Measurements from ENCODE around the gene LPAR6. TPM values are rescaled to one million over a fixed set of nuclear protein-coding genes. Genes with fewer than 3 reads are reported as not detected.
A peak's percentile ranks its signal among the peaks of the same experiment; 100 is the strongest.

LPAR6 gene
- polyA plus RNA-seq, 1 of the 3 experiments (the other 2 are of a cell fraction), result 0.03 TPM

GRCh38 chr13:48402325-48402932, 10.5 kb downstream of the LPAR6 start (continued):
- no peak for TF ChIP-seq PBX3 (IDR thresholded peaks at IDR 0.05)
- TF ChIP-seq FOXJ3 (CRISPR knock-in tag; IDR thresholded peaks at IDR 0.05), result no peak
- no peak for TF ChIP-seq FOSL2 (IDR thresholded peaks at IDR 0.05; ENCODE audit: borderline replicate concordance, low read depth)
- no peak for TF ChIP-seq TCF12 (IDR thresholded peaks at IDR 0.05)
- no peak for TF ChIP-seq RCOR1 (IDR thresholded peaks at IDR 0.05; ENCODE audit: low read length)
- no peak for TF ChIP-seq ELF1 (IDR thresholded peaks at IDR 0.05)
- no peak for TF ChIP-seq TEAD4 (IDR thresholded peaks at IDR 0.05; ENCODE audit: borderline replicate concordance, insufficient read depth)
- no peak for TF ChIP-seq EP300 (IDR thresholded peaks at IDR 0.05; ENCODE audit: borderline replicate concordance in 1 of 2, low read depth in 1 of 2, low read length in 1 of 2)
- TF ChIP-seq RFX5 (IDR thresholded peaks at IDR 0.05; ENCODE audit: low read length), result no peak

DNA sequence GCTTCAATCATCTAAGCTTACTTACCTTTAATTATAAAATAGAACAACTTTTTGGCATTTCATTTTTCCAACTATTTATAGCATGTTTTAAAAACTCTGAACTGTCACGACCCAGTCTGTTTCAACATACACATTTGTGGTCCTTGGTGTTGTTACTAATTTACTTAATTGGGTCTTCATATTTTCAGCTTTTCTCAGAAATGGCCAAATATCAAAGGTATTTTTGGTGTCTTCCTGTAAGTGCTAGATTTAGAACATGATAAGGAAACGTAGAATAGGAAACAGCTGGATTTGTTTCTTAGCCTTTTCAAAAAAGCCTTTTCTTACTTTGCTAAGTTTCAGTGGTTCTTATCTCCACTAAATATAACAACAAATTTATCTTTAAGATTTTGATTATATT, 11.4 kb downstream of the LPAR6 start:
- no peaks in the 10 kb centered on the region for H3K27me3 ChIP-seq (ENCODE audit: insufficient read depth)
- 0 out of 2 replicates have a peak, but pooled peaks cover 2% of the 10 kb centered on the region for H3K79me2 ChIP-seq (ENCODE audit: insufficient read depth)
- no peak for DNase-seq
- peaks cover 0 to 5% of the 10 kb centered on the region in 2 experiments for H3K36me3 ChIP-seq (replicated peaks in 1 of 2; ENCODE audit: control insufficient read depth in 1 of 2, insufficient read depth in 2 of 2, low read length in 1 of 2)
- CTCF ChIA-PET, result no interaction called here
- 43% methylated on average over 2 of the region's 2 CpGs for WGBS (ENCODE audit: low lambda C conversion rate)
- no peaks in the 10 kb centered on the region for H3K9me2 ChIP-seq
- H3K4me2 ChIP-seq, result peak overlapping the region; percentile 15; the same call in 1 of the 2 replicates
- H3K9ac ChIP-seq, result no peak overlapping the region
- H3K4me3 ChIP-seq (ENCODE audit: low read depth in 2 of 2, low read length in 1 of 2), result no peak overlapping the region
- no peaks in the 10 kb centered on the region for H3K9me3 ChIP-seq
- peaks cover 0 to 29% of the 10 kb centered on the region in 2 experiments; a peak in 3 of 4 replicates for H3K4me1 ChIP-seq (ENCODE audit: control insufficient read depth in 1 of 2, insufficient read depth in 2 of 2, low read depth in 1 of 2, low read length in 1 of 2)
- no peak overlapping the region for H2AFZ ChIP-seq (ENCODE audit: low read depth)
- H3K27ac ChIP-seq (ENCODE audit: low read depth in 2 of 2, low read length in 1 of 2), result peak overlapping the region; percentile 16 to 79; a peak in 3 of 4 replicates
- H4K20me1 ChIP-seq (ENCODE audit: insufficient read depth), result no peaks in the 10 kb centered on the region
- POLR2A ChIA-PET, result no interaction called here
- TF ChIP-seq IRF3 (IDR thresholded peaks at IDR 0.05; ENCODE audit: low read depth, low read length) (no peak), TCF12 (IDR thresholded peaks at IDR 0.05) (0 out of 2 replicates have a peak, but pooled peaks have one; percentile 19)
- H3F3A ChIP-seq (replicated peaks; ENCODE audit: insufficient read depth), result peaks cover 18% of the 10 kb centered on the region

- WGBS (ENCODE audit: low lambda C conversion rate), result 40% methylated on average over 1 of the region's 1 CpG
- ChIA-PET CTCF (no interaction called here), POLR2A (no interaction called here)
- no peaks in the 10 kb centered on the region for H3K27me3 ChIP-seq (ENCODE audit: insufficient read depth)
- no peak overlapping the region for H3K4me3 ChIP-seq (ENCODE audit: low read depth in 2 of 2, low read length in 1 of 2)
- peaks cover 0 to 29% of the 10 kb centered on the region in 2 experiments; a peak in 3 of 4 replicates for H3K4me1 ChIP-seq (ENCODE audit: control insufficient read depth in 1 of 2, insufficient read depth in 2 of 2, low read depth in 1 of 2, low read length in 1 of 2)
- DNase-seq, result no peak
- H3K9ac ChIP-seq, result no peak overlapping the region
- 0 out of 2 replicates have a peak, but pooled peaks cover 2% of the 10 kb centered on the region for H3K79me2 ChIP-seq (ENCODE audit: insufficient read depth)
- H3K9me3 ChIP-seq, result no peaks in the 10 kb centered on the region
- H3K27ac ChIP-seq (ENCODE audit: low read depth in 2 of 2, low read length in 1 of 2), result peak overlapping the region; percentile 29 to 79; a peak in 3 of 4 replicates
- H3K36me3 ChIP-seq (replicated peaks in 1 of 2; ENCODE audit: control insufficient read depth in 1 of 2, insufficient read depth in 2 of 2, low read length in 1 of 2), result peaks cover 0 to 3% of the 10 kb centered on the region in 2 experiments
- H3K9me2 ChIP-seq, result no peaks in the 10 kb centered on the region
- H2AFZ ChIP-seq (ENCODE audit: low read depth), result no peak overlapping the region
- H3F3A ChIP-seq (replicated peaks; ENCODE audit: insufficient read depth), result peaks cover 18% of the 10 kb centered on the region
- H4K20me1 ChIP-seq (ENCODE audit: insufficient read depth), result no peaks in the 10 kb centered on the region
- H3K4me2 ChIP-seq, result no peak overlapping the region
- TF ChIP-seq GABPA (IDR thresholded peaks at IDR 0.05; ENCODE audit: low read depth) (no peak), FOXJ3 (CRISPR knock-in tag; IDR thresholded peaks at IDR 0.05) (no peak), GATA2 (CRISPR knock-in tag; IDR thresholded peaks at IDR 0.05) (no peak), USF1 (IDR thresholded peaks at IDR 0.05; ENCODE audit: borderline replicate concordance, low read depth) (no peak), PBX3 (IDR thresholded peaks at IDR 0.05) (no peak), MXI1 (IDR thresholded peaks at IDR 0.05; ENCODE audit: low read depth, low read length) (no peak), YY1 (IDR thresholded peaks at IDR 0.05; ENCODE audit: low read depth) (no peak)
- TF ChIP-seq, protein P1, sequence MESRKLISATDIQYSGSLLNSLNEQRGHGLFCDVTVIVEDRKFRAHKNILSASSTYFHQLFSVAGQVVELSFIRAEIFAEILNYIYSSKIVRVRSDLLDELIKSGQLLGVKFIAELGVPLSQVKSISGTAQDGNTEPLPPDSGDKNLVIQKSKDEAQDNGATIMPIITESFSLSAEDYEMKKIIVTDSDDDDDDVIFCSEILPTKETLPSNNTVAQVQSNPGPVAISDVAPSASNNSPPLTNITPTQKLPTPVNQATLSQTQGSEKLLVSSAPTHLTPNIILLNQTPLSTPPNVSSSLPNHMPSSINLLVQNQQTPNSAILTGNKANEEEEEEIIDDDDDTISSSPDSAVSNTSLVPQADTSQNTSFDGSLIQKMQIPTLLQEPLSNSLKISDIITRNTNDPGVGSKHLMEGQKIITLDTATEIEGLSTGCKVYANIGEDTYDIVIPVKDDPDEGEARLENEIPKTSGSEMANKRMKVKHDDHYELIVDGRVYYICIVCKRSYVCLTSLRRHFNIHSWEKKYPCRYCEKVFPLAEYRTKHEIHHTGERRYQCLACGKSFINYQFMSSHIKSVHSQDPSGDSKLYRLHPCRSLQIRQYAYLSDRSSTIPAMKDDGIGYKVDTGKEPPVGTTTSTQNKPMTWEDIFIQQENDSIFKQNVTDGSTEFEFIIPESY (IDR thresholded peaks at IDR 0.05; ENCODE audit: borderline replicate concordance, low read depth), result no peak
- TF ChIP-seq, protein P2, sequence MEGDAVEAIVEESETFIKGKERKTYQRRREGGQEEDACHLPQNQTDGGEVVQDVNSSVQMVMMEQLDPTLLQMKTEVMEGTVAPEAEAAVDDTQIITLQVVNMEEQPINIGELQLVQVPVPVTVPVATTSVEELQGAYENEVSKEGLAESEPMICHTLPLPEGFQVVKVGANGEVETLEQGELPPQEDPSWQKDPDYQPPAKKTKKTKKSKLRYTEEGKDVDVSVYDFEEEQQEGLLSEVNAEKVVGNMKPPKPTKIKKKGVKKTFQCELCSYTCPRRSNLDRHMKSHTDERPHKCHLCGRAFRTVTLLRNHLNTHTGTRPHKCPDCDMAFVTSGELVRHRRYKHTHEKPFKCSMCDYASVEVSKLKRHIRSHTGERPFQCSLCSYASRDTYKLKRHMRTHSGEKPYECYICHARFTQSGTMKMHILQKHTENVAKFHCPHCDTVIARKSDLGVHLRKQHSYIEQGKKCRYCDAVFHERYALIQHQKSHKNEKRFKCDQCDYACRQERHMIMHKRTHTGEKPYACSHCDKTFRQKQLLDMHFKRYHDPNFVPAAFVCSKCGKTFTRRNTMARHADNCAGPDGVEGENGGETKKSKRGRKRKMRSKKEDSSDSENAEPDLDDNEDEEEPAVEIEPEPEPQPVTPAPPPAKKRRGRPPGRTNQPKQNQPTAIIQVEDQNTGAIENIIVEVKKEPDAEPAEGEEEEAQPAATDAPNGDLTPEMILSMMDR (IDR thresholded peaks at IDR 0.05), result no peak
Observed at GRCh38 chr13:48400850-48401291, 12.0 kb downstream of the LPAR6 start.

Measured in SK-N-SH (cell line).